T-helper 1 cell treated with Interleukin-12 subunit alpha and Interleukin-12 subunit beta and Interleukin-4 antibody, amounts not matched to agents 30 ng/mL and 1 ng/mL, for 36 hours (primary cell): ENCODE data around the gene SPNS3. TPM values are rescaled to one million over a fixed set of nuclear protein-coding genes. Genes with fewer than 3 reads are reported as not detected.

Source experiments
- intact Hi-C: fragments of 100-400 bp; cut with micrococcal nuclease; formaldehyde crosslinking; loops from one replicate; pipeline ENCODE4 v1.15.1; 2024
- total RNA-seq: library from RNA; stranded (reverse); gene quantifications from 2 replicates; pipeline ENCODE4 v1.2.3, GENCODE V29; 2022

The SPNS3 gene
- total RNA-seq, 1 donor from 2014 or later, result 6.6 TPM

DNA sequence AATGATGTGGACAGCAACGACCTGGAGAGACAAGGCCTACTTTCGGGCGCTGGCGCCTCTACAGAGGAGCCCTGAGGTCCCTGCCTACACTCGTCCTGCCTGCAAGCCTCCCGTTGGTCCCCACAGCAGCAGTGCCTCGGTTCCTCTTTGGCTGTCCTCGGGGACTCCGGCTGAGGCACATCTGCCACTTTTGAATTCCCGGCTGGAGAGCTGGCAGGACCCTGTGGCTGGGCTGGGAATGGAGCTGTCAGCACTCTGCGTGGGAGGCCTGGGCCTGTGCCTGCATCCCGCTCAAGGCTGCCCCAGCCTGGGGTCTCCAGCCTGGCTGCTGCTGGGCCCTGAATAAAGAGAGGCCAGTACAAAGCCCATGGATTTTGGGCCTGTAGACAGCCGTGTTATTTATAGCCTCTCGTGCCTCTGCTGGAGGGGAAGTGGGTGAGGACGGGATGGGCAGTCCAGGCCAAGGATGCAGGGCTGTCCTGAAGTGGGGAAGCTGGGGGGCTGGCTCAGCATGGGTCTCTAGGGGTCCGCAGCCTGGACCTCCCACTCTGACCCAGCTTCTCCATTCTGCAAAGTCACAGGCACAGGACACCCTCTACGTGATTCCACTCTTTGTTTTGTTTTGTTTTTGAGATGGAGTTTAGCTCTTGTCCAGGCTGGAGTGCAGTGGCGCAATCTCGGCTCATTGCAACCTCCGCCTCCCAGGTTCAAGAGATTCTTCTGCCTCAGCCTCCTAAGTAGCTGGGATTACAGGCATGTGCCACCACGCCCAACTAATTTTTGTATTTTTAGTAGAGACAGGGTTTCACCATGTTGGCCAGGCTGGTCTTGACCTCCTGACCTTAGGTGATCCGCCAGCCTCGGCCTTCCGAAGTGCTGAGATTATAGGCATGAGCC lies 54.3 kb downstream of the SPNS3 start:
- intact Hi-C loops, result loop anchor here (2.0 kb wide), 1 partner anchor 67 kb away; the partner anchor contains the start of gene MYBBP1A

DNA sequence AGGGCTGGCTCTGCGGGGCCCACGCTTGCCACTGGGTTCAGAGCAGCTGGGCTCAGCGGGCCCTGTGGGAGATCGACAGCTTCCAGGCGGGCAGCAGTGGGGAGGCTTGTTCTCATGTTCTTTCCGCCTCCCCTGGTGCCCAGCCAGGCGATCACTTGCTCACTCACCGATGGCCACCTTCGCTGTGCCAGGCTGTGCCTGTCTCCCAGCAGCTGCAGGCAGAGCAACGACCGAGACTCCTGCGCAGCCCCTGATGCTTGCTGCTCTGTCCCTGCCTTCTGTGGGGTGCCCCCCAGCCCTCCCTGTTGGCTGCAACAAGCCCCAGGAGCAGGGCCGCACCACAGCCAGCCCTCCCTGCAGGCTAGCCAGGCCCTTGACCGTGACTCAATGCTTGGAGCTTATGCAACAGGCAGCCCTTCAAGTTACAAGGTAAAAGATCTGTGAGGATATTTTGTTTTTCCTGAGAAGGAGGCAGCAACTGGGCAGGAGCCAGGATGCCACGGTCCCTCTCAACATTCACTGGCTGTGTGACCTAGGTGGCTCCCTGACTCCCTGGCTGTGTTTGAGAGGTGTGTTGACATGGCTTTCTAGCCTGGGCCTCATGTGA lies 55.4 kb downstream of the SPNS3 start:
- intact Hi-C loops, result no loop called here

DNA sequence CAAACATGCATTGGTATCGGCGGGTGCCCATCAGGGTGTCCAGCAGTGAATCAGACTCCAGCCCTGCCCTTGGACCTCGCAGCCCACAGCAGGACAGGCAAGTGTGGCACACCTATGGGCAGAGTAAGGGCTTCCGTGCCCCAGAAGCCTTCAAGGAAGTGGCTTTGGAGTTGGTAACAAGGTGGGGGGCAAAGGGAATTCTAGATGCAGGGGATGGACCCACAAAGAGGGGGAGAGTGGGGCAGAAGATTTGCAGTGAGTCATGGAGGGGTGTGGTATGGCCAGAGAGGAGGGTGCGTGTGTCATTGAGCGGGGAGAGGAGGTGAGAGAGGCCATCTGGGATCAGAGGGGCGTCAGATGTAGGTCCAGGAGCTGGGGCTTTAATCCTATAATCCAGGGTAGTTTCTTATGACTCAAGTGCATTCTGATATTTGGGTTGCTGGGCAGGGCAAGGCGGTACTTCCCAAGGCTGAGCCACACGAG lies 56.4 kb downstream of the SPNS3 start:
- intact Hi-C loops, result no loop called here

DNA sequence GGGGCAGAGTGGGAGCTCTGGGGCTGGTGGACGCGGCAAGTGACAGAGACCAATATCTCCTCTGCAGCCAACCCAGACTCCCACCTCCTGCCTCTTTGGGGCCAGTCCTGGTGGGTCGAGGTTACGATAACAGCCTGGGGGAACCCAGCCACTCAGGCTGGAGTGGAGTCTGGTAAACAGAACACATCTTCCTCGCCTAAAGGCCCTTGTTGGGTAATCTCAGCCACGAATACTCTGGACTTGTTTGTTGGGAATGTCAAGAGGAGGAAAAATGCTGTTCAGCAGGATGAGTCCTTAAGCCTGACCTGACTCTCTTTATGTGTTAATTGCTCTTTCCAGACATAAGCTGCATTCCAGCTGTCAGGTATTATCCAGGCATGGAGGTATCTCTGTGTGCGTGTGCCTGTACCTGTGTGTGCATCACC lies 56.9 kb downstream of the SPNS3 start:
- intact Hi-C loops, result no loop called here

DNA sequence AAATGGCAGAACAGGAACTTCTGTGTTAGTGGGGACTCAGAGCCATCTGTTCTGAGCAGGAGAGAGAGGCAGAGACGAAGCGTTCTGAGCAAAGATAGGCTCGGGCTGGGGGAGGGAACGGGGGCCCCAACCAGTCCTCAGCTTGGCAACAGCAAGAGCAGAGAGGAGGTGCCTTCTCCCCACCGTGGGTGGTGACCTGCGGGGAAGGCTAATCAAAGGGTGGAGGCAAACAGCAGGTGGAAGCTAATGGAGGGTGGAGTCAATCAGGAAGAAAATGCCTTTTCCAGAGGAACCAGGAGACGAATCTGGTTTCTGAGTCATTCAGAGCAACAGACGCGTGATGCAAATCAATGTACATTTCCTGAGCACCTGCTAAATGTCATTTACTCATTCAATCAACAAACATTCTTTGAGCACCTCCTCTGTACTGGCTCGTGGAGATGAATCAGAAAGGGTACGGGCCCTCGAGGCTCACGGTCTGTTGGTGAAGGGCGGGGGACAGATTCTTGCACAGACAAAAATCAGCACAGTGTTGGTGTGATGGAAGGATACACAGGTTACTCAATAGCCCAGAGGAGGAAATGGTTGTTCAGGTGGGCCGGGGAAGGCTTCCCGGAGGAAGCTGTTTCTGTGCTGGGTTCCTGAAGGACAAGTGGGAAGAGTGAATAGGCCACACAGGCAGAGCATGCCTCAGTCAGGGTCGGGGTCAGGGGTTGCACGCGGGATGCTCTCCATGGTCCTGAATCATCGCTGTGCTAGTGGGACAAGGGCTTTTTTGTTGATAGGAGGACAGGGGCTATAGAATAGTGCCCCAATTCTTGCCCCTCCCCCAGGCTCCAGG lies 59.2 kb downstream of the SPNS3 start:
- intact Hi-C loops, result no loop called here

DNA sequence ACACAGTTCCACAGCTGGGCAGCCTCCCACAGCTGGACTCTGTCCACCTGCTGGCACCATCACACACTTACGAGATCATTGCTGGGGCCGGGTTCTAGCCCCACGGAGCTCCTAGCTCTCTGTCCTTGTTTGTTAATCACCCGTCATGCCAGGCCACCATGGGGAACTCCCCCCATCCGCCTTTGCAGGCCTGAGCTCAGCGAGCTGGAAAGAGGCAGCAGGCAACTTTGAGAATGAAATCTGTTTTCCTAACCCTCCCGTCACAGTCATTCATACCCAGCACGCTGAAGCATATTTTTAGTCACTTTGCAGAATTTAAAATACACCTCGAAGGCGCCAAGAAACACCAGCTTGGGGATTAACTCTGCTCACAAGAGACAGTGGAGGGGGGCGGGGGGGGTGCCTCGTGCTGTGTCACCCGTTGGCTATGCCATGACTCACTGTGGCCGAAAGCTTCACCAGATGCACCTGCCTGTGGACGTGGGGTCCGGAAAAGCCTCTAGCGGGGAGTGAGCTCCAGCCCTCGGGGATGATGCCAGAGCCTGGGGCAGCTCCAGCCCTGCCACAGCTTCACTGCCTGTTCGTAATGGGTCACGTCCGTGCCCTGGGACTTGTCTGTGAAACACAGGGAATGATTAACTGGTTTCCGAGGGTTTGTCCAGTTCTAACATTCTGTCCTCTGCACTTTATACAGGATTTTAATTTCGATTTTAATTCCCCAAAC lies 63.5 kb downstream of the SPNS3 start:
- intact Hi-C loops, result no loop called here

DNA sequence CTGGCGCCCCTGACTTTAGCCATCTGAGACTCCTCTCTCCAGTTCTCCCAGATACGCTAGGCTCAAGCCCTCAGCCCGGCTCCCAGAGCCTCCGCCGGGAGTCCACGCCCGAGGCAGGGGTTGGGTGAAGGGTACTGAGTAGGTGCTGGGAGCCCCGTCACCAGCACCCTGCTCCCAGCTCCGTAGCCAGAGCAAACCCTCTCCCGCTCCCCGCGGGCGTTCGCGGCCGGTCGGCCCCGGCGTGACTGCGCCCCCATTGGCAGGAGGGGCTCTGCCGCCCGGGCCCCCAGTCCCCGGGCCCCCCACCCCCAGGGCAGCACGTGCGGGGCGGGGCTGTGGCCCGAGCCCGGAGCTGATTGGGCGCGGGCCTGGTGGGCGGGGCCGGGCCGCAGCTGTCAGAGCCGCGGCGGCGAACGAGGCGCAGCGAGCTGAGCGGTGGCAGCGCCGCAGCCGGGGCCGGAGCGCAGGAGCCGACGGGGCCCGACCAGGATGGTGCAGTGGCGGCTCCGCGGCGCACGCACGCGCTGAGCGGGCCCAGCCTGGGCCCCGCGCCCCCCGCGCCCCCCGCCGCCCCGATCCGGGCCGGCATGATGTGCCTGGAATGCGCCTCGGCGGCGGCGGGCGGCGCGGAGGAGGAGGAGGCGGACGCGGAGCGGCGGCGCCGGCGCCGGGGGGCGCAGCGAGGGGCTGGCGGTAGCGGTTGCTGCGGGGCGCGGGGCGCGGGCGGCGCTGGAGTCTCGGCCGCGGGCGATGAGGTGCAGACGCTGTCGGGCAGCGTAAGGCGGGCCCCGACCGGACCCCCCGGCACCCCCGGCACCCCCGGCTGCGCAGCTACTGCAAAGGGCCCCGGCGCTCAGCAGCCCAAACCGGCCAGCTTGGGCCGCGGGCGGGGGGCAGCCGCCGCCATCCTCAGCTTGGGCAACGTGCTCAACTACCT lies 65.0 kb downstream of the SPNS3 start, which contains the start of gene SPNS2:
TSS of gene SPNS2 (plus strand) at position 421 of the 937 bp plus-strand sequence. CDS start at position 588, 167 bp downstream.
- intact Hi-C loops, result no loop called here

DNA sequence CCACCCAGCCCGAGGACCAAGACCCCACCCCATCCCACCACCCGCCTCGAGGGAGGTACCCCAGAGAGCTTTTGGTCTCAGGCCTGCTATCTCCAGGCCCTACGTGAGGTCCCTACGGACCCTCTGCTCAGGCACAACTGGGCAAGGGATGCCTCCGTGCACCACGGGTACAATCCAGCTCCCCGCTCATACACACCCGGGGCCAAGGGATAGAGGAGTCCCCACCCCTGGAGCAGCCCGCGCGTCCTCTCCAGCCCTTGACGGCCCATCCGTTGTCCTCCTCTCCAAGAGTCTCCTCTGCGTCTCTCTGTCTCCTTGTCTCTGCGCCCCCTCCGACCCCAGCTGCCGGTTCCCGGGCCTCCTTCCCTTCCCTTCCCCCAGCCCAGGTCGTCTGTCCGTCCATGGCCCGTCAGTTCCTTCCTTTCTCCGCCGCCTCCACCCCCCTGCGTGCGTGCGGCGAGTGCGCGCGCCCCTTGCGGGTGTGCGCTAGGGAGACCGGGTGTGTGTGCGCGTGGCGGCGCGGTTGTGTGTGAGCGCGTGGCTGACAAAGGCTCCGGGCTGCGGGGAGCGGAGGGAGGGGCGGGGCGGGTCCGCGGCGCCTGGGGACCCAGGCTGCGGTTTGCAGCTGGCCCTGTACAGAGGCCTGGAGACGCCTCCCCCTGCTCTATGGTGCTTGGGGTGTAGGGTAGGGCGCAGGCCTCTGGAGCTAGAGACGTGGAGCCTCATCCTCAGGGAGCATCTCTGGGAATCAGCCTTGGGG lies 65.9 kb downstream of the SPNS3 start:
- intact Hi-C loops, result loop anchor here (1.0 to 10.0 kb wide), 2 partner anchors 10 to 75 kb away; no protein-coding TSS in a partner anchor

DNA sequence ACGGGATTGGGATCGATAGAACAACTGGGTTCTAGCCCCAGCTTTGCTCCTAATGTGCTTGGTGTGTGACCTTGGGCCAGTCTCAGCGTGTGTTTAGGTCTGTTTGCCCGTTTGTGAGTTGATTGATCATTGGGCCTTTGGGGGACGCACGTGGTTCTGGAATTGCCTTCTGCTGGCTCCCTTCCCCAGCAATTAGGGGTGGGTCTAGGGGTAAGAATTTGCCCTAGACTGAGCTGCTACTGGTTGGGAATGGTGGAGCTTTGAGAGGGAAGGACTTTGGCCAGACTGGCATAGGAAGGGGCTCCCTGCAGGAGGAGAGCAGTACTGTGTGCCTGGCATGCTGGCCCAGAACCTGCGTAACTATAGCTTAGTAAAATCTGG lies 66.4 kb downstream of the SPNS3 start:
- intact Hi-C loops, result loop anchor here (1.0 to 10.0 kb wide), 2 partner anchors 9 to 75 kb away; no protein-coding TSS in a partner anchor

DNA sequence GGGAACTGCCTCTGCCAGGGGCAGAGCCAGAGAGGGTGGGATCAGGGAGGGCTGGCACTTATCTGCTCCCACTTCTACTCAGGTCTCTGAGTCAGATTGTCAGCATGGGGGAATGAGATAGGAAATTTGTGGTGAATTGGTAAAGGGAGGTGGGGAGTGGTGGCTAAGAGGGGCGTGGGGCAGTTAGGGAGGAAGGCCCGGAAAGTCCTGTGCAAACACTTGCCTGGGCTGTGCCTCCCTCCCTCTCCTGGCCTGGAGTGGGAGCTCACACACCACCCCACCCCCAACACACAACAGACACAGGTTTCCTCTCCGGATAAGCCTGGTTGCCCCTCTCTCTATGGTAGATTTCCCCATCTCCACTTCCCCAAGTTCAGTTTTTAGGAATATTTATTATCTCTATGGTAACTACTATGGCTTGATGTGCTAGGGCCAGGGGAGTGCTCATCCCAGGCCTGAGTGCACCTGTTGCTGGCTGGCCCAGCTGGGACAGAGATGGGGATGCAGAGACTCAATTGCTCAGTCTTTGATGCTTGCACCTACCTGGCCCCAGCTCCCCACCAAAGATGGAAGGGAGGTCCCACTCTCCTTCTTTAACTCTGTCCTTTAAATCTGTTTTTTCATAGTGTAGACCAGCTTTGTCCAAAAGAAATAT lies 67.7 kb downstream of the SPNS3 start:
- intact Hi-C loops, result loop anchor here (10.0 kb wide), 1 partner anchor 77 kb away; no protein-coding TSS in a partner anchor

DNA sequence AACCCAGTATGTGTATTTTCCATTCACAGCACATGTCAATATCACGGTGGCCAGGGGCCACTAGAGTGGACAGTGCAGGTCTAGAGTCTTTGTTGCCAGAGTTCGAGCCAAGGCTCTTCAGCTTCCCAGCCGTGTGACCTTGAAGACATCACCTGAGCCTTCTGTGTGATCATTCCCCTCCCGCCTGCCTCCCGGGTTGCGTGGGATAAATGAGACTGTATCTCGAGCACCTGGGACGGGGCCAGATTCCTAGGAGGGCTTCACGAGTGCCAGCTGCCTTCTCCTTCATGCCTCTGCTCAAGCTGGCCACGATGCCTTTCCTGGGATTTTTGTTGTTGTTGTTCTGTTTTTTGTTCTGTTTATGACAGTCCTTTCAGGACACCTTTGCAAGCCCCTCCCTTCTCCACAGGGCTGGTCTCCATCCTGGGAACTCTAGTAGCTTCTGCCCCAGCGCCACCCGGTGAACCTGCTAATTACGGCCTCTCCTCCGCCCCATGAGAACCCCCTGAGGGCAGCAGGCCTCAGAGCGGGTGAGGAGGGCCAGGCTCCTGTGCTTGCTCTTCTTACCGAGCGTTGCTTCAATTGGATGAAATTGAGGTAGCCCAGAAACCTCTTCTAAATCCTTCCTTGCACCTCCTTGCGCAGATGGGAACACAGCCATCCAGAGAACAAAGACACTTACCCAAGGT lies 68.9 kb downstream of the SPNS3 start:
- intact Hi-C loops, result loop anchor here (10.0 kb wide), 1 partner anchor 78 kb away; no protein-coding TSS in a partner anchor

DNA sequence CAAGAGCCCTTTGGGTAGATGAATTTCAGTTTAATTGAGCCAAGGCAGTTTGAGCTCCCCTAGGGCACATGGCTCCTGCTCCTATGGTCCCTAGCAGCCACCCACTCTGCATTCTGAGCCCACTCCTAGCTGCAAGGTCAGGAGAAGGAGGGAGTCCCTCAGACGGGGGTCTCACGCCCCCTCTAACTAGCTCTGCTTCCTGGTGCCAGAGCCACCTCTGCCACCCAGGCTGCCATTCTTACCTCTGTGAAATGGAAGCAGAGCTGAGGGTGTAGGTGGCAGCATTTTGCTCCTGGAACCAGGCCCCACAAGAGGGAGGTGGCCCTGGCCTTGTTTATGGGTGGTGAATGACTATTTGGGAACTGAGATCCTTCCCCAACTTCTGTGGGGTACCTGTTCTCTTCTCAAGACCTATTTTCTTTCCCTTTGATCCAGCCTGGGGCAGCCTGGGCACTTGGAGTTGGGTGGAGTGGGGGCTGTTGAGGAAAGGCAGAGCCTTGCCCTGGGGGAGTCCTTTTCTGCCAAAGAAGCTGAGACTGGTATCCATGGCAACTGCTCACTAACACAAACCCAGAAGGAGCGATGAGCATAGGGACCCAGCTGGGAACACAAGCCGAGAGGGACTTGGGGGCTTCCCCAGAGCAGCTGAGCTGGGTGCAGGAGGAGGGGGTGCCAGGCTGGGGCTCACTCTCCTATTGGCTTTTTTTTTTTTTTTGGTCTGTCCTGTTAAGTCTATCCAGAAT lies 69.7 kb downstream of the SPNS3 start:
- intact Hi-C loops, result loop anchor here (10.0 kb wide), 1 partner anchor 79 kb away; no protein-coding TSS in a partner anchor

DNA sequence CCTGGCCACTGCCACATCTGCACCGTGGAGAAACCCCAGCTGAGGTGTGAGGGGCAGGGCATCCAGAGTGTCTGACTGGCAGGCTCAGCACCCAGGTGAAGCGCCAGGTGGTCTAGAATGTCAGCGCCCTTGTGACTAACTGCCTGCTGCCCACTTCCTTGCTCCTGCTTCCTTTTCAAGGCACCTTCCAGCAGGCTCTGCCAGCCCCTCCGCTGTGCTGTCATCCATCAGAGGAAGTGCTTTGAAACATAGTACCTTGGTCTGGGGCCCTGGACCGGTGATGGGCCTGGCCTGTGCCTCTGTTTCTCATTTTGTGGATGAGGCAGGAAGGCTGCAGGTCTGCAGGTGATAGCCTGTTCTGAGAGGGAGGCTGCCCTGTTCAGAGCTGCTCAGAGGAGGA lies 70.4 kb downstream of the SPNS3 start:
- intact Hi-C loops, result loop anchor here (10.0 kb wide), 1 partner anchor 79 kb away; no protein-coding TSS in a partner anchor

DNA sequence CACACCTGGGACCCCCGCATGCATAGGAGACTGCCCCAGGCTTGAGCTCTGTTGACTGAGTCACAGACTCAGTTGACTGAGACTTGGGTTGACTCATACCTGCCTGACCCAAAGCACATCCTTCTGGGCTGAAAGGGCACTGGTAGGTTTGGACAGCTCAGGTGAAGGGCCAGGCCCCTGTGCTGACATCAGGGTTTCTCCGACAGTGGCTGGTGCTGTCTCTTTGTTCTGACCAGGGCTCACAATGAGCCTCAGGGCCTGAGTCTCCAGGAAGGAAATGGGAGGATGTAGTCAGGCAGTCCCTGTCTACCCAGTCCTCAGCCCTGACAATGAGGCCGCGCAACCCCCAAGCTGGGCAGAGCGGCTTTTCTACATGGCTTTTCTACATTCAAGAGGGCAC lies 71.4 kb downstream of the SPNS3 start:
- intact Hi-C loops, result loop anchor here (10.0 kb wide), 1 partner anchor 80 kb away; no protein-coding TSS in a partner anchor

DNA sequence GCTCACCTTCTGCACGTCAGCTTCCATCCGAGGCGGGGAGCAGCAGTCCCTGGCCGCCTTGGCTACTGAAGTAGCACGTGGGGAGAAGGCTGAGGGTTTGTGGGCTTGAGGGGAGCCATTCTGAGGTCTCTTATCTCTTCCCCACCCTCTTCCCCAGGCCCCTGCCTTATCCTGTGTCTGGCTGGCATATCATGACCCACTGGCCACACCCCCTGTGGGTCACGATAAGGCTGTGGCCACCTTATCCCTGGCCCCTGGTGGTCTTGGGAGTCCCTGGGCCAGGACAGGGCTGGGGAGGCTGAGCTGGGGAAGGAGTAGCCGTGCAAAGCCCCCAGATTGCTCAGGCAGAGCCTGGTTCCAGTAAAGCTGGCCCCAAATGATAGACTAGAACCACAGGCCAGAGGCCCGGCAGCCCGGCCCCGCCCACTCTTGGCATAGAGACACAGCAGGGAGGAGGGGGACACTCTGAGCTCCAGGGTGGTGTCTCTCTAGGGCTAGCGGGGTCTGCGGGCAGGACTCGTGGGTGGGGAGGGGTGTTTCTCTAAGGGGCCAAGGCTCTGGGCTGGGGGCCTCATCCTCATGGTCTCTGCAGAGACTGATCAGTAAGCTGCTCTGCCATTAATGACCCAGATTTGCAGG lies 72.6 kb downstream of the SPNS3 start:
- intact Hi-C loops, result loop anchor here (10.0 kb wide), 1 partner anchor 81 kb away; no protein-coding TSS in a partner anchor

DNA sequence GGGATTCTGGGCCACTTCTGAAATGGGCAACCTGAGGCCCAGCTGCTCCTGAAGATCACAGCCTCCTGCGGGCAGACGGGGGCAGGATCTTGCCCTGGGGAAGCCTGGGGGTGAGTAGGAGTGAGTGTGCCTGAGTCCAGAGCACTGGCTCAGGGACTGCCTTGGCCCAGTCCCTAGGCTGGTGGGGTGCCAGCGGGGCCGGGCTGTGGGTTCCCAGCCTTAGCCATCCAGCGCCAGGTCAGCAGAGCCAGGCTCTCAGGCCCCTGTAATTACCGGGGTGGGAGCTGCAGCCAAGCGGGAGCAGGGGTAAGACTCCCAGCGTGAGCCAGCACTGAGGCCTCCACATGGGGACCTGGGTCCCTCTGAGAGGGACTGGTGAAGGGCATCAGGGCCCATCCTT lies 73.2 kb downstream of the SPNS3 start:
- intact Hi-C loops, result loop anchor here (10.0 kb wide), 1 partner anchor 82 kb away; no protein-coding TSS in a partner anchor
